Measurements from ENCODE around the gene CDC45. TPM values are rescaled to one million over a fixed set of nuclear protein-coding genes. Genes with fewer than 3 reads are reported as not detected.

CDC45 gene
- total RNA-seq, 4 donors from 2014 or later: 0.34 TPM; not detected in 3

DNA sequence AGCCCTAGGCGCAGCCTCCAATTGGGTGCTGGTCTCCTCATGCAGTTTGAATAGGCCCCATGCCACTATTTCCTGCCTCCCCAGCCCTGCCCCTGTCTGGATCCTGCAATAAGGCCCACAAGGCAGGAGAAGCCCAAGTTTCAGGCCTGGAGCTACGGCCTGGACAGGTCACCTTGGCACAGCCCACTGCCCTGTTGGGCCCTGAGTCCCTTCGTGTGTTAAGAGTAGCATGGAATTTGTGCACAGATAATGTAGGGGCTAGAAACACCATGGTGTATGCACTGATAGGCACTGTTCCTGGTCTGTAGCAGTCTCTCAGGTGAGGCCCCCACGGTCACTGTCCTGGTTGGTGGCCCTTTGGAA lies 20.1 kb downstream of the CDC45 start:
- TF ChIP-seq, protein P1, sequence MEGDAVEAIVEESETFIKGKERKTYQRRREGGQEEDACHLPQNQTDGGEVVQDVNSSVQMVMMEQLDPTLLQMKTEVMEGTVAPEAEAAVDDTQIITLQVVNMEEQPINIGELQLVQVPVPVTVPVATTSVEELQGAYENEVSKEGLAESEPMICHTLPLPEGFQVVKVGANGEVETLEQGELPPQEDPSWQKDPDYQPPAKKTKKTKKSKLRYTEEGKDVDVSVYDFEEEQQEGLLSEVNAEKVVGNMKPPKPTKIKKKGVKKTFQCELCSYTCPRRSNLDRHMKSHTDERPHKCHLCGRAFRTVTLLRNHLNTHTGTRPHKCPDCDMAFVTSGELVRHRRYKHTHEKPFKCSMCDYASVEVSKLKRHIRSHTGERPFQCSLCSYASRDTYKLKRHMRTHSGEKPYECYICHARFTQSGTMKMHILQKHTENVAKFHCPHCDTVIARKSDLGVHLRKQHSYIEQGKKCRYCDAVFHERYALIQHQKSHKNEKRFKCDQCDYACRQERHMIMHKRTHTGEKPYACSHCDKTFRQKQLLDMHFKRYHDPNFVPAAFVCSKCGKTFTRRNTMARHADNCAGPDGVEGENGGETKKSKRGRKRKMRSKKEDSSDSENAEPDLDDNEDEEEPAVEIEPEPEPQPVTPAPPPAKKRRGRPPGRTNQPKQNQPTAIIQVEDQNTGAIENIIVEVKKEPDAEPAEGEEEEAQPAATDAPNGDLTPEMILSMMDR (IDR thresholded peaks at IDR 0.05; ENCODE audit: low read depth): no peak

DNA sequence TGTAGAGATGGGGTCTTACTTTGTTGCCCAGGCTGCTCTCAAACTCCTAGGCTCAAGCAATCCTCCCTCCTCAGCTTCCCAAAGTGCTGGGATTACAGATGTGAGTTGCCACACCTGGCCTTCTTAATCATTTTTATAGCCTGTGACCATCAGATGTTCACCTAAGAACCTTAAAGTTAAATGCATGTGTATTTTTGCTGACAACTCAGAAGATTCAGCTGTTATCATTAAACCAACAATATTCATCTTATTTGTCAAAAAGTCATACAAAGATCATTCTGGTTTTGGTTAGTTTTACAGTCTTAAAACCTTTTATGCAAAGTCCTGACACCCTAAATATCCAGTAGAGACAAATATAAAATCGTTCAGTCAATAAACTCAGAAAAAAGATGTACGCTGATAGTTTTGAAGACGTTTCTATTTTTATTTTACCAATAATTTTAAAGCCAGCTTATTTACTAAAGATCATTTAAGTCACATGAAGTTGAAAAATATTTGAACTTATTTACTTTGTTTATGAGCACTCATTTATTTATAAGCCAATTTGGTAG lies 22.3 kb downstream of the CDC45 start:
- TF ChIP-seq, protein P1 (IDR thresholded peaks at IDR 0.05; ENCODE audit: low read depth): no peak

DNA sequence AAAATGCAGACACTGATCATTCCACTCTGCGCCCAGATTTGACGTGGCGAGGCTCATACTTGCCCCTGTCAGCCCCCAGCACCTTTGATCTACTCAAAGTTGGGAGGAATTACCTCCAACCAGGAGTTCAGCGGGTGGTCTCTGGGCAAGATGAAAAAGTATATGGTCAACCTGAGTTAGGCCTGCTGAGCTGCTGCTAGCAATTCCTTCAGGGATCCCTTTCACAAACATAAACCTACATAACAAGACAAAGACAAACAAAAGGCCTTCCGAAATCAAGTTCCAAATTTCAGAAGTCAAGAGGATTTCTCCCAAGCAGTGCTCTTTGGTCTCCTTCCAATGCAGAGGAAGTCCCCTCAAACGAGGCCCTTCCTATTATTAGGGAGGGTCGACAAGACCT lies 23.6 kb downstream of the CDC45 start:
- TF ChIP-seq, protein P1 (IDR thresholded peaks at IDR 0.05; ENCODE audit: low read depth): no peak

DNA sequence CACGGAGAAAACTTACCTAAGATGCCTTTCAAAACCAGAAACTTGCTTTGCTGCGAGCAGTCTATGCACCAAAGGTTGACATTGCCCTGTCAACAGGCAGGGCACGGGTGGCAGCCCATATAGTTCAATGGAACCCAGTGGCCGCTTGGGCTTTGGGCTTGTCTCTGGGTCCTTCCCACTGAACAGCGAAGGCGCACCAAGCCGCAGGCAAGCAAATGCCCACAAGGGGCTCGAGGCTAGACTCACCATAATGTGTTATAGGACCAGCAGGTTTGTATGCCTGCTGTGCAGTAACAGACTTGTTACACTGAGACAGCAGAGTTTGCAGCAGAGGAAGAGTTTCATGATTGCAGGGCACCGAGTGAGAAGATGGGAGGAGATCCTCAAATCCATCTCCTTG lies 24.1 kb downstream of the CDC45 start:
- TF ChIP-seq, protein P1 (IDR thresholded peaks at IDR 0.05; ENCODE audit: low read depth): no peak

DNA sequence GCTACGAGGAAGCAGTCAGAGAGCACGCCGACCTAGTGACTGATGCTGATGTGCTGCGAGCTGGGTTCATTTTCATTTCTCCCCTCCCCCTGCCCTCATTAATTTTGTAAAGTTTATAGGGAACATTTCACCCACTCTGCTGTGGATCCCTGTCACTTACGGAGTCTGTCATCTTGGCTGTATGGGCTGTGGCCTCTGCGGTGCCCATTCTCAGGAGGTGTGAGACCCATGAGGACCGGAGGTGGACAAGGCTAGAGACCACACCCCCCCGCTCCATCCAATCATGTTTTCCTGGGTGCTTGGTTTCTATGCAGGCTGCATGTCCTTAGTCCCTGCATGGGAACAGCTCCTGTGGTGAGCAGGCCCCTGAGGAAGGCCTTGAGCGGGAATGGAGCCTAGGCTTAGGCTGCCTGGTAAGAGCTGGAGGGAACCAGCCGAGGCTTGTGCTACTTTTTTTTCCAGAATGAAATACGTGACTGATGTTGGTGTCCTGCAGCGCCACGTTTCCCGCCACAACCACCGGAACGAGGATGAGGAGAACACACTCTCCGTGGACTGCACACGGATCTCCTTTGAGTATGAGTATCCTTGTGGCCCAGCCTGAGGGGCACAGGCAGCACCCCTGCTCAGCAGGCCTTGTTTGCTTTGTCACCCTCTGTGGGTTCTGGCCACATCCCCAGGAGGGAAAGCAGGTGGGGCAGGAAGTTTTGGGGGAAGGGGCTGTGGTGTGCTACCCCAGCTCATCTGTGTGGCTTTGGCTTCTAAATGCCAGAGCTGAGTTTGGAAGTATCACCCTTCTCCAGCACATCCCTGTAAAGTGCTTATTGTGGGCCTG lies 25.4 kb downstream of the CDC45 start:
- TF ChIP-seq, protein P1 (IDR thresholded peaks at IDR 0.05; ENCODE audit: low read depth): no peak

DNA sequence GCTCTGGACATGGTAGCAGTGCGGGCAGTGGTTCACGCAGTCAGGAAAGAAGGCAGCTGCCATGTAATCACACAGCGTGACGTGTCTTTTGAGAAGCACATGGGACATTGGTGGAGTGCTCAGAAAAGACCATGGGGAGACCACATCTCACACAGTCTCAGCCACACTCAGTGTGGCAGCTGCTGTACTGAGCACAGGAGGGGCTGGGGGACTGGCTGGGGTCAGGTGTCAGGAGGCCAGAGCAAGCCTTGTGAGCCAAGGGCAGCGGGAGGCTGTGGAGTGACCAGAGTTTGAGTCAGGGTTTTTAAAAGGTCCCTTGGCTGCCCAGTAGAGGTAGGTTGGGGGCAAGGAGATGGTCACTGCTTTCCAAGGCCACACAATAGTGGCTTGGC lies 26.0 kb downstream of the CDC45 start:
- TF ChIP-seq, protein P1 (IDR thresholded peaks at IDR 0.05; ENCODE audit: low read depth): no peak

DNA sequence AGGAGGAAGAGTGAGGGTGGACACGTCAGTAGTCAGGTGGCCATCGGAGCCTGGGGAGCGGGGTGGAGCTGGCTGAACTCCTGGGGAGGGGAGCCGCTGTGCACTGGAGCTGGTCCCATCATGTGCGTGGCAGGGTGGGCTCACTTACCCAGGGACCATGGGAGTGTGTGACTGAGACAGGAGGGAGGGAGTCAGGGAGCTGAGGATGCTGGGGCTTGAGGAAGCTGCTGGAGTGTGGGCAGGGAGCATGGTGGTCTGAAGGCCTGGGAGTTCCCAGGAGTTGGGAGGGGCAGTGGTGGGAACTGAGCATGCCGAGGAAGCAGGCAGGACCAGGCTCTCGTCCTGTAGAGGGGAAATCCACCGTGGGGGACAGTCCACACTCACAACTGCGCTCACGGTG lies 26.5 kb downstream of the CDC45 start:
- TF ChIP-seq, protein P1 (IDR thresholded peaks at IDR 0.05; ENCODE audit: low read depth): no peak
